Lung (tissue), 12 donors: ENCODE results near the gene TMEM9. TPM values are rescaled to one million over a fixed set of nuclear protein-coding genes. Genes with fewer than 3 reads are reported as not detected.
A peak's percentile ranks its signal among the peaks of the same experiment; 100 is the strongest.

Source experiments
- ATAC-seq: fragments of 200-7000 bp; cut with Tn5 transposase; one replicate; pipeline ENCODE4 v1.9.1; 2020; ENCODE audit warnings: moderate number of reproducible peaks; ENCODE audit not compliant: insufficient read depth, low FRiP score
- DNase-seq, 3 donors: peaks; one replicate each; pipeline ENCODE4 v3.0.0-alpha.2; 2013 to 2017
- H3K27ac ChIP-seq, 2 donors: one replicate each; pipeline ENCODE4 v1.5.1; 2013; ENCODE audit warnings: mild to moderate bottlenecking in 2 of 2, moderate library complexity in 2 of 2, control low read depth in 1 of 2, inconsistent platforms in 1 of 2, low read depth in 1 of 2, low read length in 1 of 2
- H3K27me3 ChIP-seq, 3 donors: one replicate each; pipeline ENCODE4 v1.5.1; 2013; ENCODE audit warnings: low read length in 2 of 3; ENCODE audit not compliant: control insufficient read depth in 3 of 3, insufficient read depth in 3 of 3
- H3K36me3 ChIP-seq, 4 donors: one replicate each; pipeline ENCODE4 v1.5.1; 2013; ENCODE audit warnings: low read length in 4 of 4, mild to moderate bottlenecking in 1 of 4, moderate library complexity in 1 of 4; ENCODE audit not compliant: control insufficient read depth in 4 of 4, insufficient read depth in 4 of 4
- H3K4me1 ChIP-seq, 5 donors: one replicate each; pipeline ENCODE4 v1.5.1; 2013; ENCODE audit warnings: low read length in 5 of 5, mild to moderate bottlenecking in 2 of 5, moderate library complexity in 1 of 5; ENCODE audit not compliant: control insufficient read depth in 5 of 5, insufficient read depth in 5 of 5
- H3K4me3 ChIP-seq: one replicate; pipeline ENCODE4 v1.5.1; 2013; ENCODE audit warnings: mild to moderate bottlenecking, control low read depth, moderate library complexity
- H3K9ac ChIP-seq, 2 donors: one replicate each; pipeline ENCODE4 v1.5.1; 2013; ENCODE audit warnings: low read length in 2 of 2, control low read depth in 1 of 2; ENCODE audit not compliant: insufficient read depth in 1 of 2
- H3K9me3 ChIP-seq, 4 donors: one replicate each; pipeline ENCODE4 v1.5.1; 2013; ENCODE audit warnings: low read length in 3 of 4, mild to moderate bottlenecking in 1 of 4, moderate library complexity in 1 of 4; ENCODE audit not compliant: control insufficient read depth in 4 of 4, insufficient read depth in 3 of 4
- CTCF ChIP-seq: IDR thresholded peaks from 2 replicates; pipeline ENCODE4 v1.5.1; 2012; ENCODE audit warnings: mild to moderate bottlenecking; ENCODE audit errors: control extremely low read depth, extremely low read depth
- WGBS, 2 donors: extraction: QIAGEN DNeasy Blood & Tissue Kit; methylation state at CpG; one replicate each; pipeline ENCODE4 v1.1.7; 2013; 5-methylcytosine and 5-hydroxymethylcytosine counted together
- polyA plus RNA-seq, 2 donors: library from polyadenylated mRNA; stranded (reverse); fragments of 200-250 nt; gene quantifications; one replicate each; pipeline ENCODE4 v1.2.1, GENCODE V29; 2013
- total RNA-seq, 2 donors: library from RNA; depleted of rRNA in 1 of 2; stranded (reverse); fragments of >200 nt in 1 of 2; gene quantifications; one replicate each; pipeline ENCODE4 v1.2.1, GENCODE V29; 2014 to 2021
- donor health status: control.
- donor health status: control.
- donor health status: Bipolar disorder and iron deficiency.
- donor health status: healthy.
- donor health status: DM: yes; HTN: yes; CAD: no.

Gene TMEM9
- total and polyA plus RNA-seq, 4 donors: 64.8 to 89.7 (median 77.6) TPM

- H3K4me3 ChIP-seq: no peak overlapping the region
- 87 to 89% methylated on average over 4 of the region's 4 CpGs for WGBS, 2 donors
- H3K9me3 ChIP-seq: no peaks in the 10 kb centered on the region
- H3K36me3 ChIP-seq: no peaks in the 10 kb centered on the region
- no peak overlapping the region for H3K9ac ChIP-seq
- H3K4me1 ChIP-seq: peaks cover 0 to 8% (median 0%) of the 10 kb centered on the region in 5 donors
- no peak for TF ChIP-seq CTCF
- DNase-seq: no peak
- H3K27ac ChIP-seq: peak overlapping the region in 1 of 2 donors; percentile 33
- no peaks in the 10 kb centered on the region for H3K27me3 ChIP-seq
- ATAC-seq: no peak
These were observed 18.1 kb upstream of the TMEM9 start for GRCh38 chr1:201172326-201172725.

- WGBS, 2 donors: 8 to 12% methylated on average over 47 to 48 of the region's 48 CpGs
- H3K9ac ChIP-seq: peak overlapping the region; percentile 78 to 95
- H3K27ac ChIP-seq: peak overlapping the region; percentile 80 to 95
- no peaks in the 10 kb centered on the region for H3K9me3 ChIP-seq
- peak; percentile 51 for ATAC-seq
- peaks cover 0 to 8% (median 0%) of the 10 kb centered on the region in 5 donors for H3K4me1 ChIP-seq
- no peaks in the 10 kb centered on the region for H3K36me3 ChIP-seq
- peak overlapping the region; percentile 55 for H3K4me3 ChIP-seq
- peak in 2 of 3 donors; percentile 65 to 68 for DNase-seq
- no peak for TF ChIP-seq CTCF
- no peaks in the 10 kb centered on the region for H3K27me3 ChIP-seq
These were observed 17.1 kb upstream of the TMEM9 start for GRCh38 chr1:201171063-201172036.

- no peaks in the 10 kb centered on the region for H3K36me3 ChIP-seq
- H3K4me3 ChIP-seq: peak overlapping the region; percentile 55
- peak overlapping the region; percentile 78 to 95 for H3K9ac ChIP-seq
- peak; percentile 99 for ATAC-seq
- peaks cover 0 to 8% (median 0%) of the 10 kb centered on the region in 5 donors for H3K4me1 ChIP-seq
- TF ChIP-seq CTCF: no peak
- WGBS, 2 donors: 9 to 11% methylated on average over 26 of the region's 26 CpGs
- peaks cover 0 to under 1% (median 0%) of the 10 kb centered on the region in 3 donors for H3K27me3 ChIP-seq
- peak; percentile 96 for DNase-seq
- H3K9me3 ChIP-seq: no peaks in the 10 kb centered on the region
- peak overlapping the region; percentile 80 to 95 for H3K27ac ChIP-seq
These were observed 16.3 kb upstream of the TMEM9 start for GRCh38 chr1:201170533-201171062.
